ENCODE results near the gene ZNF532.
"Not testable (repeated sequence)": the region's sequence is repeated elsewhere in the genome, so short reads cannot be mapped to it uniquely, and the experiment has no call there.

ZNF532 gene

DNA sequence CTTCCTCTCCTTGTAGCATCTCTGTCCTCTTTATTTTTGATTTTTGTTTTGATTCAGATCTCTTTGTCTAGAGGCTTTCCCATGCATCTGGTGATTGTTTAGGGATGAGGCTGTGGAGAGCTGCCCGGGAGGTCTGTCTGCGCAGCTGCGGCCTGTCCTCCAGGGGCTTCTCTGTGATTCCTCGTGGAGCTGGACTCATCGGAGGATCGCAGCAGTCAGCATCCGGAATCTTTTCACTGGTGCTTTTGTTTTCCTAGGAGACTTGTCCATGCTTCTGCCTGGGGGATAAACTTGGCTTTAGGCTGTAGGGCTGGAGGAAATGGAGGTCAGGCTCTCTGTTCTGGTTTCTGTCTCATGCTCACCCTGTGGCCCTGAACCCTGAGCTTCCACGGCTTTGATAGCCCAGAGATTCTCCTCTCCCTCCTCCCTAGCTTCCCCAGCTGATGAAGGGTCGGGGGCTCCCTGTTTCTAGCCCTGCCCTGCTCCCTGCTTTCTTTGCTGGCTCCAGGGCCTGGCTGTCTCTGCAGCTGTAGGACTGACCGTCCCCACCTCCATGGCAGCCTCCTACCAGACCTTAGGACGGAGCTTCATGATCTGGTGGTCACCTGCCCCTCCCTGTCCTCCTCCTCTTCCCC lies 35.5 kb downstream of the ZNF532 start:
- no peak for DNase-seq (ENCODE audit: low spot score)

GRCh38 chr18:58901143-58901542 lies 36.5 kb downstream of the ZNF532 start:
- DNase-seq (ENCODE audit: low spot score): no peak

DNA sequence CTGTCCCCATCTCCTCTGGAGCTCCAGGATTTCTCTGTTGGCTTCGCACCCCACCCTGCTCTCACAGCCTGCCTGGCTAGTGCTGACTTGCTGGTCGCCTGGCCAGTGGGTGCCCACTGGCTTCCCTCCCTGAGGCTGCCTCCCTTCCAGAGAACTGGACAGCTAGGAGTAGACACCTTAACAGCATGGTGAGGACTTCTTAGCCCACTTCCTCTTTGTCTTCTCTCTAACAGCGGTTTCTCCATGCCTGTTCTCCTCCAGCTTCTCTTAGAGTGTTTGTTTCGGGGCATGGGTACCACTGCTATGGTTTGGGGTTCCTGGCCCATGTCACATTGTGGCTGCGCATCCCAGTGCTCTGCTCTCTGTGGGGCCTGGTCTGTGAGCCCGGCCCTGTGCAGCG lies 37.1 kb downstream of the ZNF532 start:
- no peak for DNase-seq (ENCODE audit: low spot score)

DNA sequence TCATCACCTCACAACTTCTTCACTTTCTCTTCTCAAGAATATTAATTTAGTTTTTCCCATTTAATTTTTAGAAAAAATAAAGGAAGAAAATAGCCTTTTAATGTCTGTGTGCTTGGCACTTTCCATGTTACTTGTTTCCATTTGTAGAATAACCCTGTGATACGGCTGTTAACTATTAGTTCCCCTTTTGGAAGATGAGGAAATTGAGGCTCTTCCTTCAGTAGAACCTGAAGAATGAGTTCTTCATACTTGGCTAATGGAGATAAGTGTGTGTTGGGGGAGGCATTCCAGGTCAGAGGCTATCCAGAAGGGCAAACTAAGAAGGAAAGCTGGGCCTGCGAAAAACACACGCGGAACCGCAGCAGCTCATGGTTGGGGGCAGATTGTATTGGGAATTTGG lies 38.3 kb downstream of the ZNF532 start:
- no peak for DNase-seq (ENCODE audit: low spot score)

DNA sequence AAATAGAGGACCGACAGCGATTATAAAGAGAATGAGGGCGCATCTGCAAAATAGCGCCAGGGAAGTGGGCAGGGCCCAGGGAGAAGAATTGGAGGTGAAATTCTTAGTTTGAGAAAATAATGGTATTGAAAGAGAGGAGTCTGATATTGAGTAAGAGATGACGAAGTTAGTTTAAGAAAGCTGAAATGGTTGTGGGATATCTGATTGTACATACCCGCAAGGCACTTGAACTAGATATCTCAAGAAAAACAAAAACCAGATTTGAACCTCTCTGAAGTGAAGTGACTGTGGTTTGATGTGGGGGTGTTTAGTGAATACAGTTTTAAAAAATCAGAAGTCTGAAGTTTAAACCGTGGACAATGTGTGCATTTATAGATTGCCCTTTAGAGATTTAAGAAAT lies 38.9 kb downstream of the ZNF532 start:
- DNase-seq (ENCODE audit: low spot score): no peak

DNA sequence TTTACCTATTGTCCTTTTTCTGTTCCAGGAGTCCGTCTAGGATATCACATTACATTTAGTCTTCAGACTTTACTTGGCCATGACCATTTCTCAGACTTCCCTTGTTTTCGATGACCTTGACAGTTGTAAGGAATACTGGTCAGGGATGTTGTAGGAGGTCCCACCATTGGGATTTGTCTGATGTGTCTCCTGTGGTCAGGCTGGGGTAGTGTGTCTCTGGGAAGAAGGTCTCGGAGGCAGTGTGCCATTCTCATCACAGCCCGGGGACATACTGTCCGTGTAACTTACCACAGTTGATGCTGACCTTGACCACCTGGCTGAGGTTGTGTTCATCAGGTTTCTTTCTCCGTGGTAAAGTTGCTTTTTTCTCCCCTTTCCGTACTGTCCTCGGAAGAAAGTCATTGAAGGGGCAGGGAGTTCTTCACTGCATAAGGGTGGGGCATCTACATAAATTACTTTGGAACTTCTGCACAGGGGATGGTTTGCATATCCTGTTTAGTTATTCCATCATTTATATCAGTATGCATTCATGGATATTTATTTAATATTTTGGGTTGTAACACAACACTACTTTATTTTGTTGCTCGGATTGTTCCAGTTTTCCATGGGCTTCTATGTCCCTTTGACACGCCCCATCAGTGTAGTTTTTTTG lies 41.2 kb downstream of the ZNF532 start:
- DNase-seq (ENCODE audit: low spot score): no peak

DNA sequence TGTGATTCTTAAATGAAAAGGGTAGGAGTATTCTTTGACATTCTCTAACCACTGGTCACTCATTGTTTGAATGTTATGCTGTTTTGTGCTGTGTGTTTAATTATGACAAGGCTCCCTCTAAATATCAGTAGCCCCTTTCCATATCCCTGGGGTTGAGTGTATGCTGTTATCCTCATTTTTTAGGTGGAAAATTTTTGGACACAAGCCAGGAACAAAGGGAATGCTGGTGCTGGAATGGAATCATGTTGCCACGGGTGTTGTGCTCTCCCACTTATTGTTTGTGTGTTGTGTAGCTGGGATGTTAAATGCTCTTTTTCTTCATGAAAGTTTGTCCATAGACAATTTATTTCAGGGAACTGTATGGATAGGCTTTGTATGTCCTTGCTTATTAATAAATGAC lies 43.3 kb downstream of the ZNF532 start:
- DNase-seq (ENCODE audit: low spot score): no peak

GRCh38 chr18:58909521-58909920 lies 44.8 kb downstream of the ZNF532 start:
- no peak for DNase-seq (ENCODE audit: low spot score)

- no peak for DNase-seq (ENCODE audit: low spot score)
Observed at GRCh38 chr18:58911241-58911640, 46.6 kb downstream of the ZNF532 start.

- no peak for DNase-seq (ENCODE audit: low spot score)
Observed at GRCh38 chr18:58911766-58912165, 47.1 kb downstream of the ZNF532 start.

- DNase-seq (ENCODE audit: low spot score): no peak
Observed at GRCh38 chr18:58915006-58915799, 50.5 kb downstream of the ZNF532 start.

DNA sequence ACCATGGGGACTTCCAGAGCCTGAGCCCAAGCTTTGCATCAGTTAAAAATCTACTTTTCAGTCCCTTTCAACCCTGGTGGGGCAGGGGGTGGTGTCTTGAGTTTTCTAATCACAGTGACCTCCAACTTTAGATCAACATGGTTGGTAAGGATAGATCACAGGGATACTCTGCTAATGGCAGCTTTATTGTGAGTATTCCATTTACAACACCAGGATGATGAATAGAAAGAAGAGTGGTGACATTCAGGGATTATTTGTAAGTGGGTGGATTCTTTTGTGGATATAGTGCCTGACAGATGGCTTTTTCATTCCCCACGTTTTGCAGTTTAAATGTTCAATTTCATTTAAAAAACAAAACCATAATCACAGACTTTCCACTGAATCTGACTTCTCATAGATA lies 51.3 kb downstream of the ZNF532 start:
- no peak for DNase-seq (ENCODE audit: low spot score)

- not testable (repeated sequence) for DNase-seq (ENCODE audit: low spot score)
Observed at GRCh38 chr18:58919934-58920333, 55.3 kb downstream of the ZNF532 start.

- DNase-seq (ENCODE audit: low spot score): no peak
Observed at GRCh38 chr18:58922995-58923394, 58.3 kb downstream of the ZNF532 start.

GRCh38 chr18:58924473-58924872 lies 59.8 kb downstream of the ZNF532 start:
- DNase-seq (ENCODE audit: low spot score): no peak

- no peak for DNase-seq (ENCODE audit: low spot score)
Observed at GRCh38 chr18:58927659-58928058, 63.0 kb downstream of the ZNF532 start.

DNA sequence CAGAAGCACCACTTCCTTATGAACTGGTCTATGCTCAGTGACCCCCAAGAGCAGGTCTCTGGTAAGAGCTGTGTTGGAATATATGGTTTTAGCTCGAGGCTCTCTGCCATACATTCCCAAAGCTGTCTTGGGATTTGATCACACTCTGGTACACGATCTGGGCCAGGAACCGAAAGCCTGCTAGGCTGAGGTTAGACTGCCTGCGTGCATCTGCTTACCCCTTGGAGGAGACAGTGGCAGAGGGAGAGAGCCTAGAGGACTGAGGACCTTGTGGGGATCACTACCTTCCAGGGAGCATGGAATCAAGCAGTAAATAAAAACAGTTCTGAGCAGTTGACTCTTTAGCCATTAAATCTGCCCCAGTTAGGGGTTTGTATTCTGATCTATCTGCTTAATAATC lies 63.7 kb downstream of the ZNF532 start:
- no peak for DNase-seq (ENCODE audit: low spot score)

DNA sequence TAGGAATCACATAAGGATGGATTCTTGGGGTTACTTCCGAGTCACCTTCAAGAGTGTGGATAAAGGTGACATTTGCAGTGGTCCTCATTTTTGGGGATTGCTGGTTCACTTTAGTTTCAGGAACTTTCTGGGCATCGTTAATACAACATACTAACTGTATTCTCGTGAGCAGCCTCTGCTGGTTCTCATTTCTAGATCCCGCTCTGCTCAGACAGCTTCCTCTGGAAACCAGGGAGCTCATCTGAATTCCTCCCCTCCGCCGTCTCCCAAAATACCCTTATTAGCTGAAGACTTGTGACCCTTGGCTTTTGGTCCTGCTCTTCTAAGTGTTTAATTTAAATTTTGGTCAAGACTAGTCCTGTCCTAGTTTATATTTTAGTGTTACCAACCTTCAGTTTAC lies 64.5 kb downstream of the ZNF532 start:
- DNase-seq (ENCODE audit: low spot score): no peak

DNA sequence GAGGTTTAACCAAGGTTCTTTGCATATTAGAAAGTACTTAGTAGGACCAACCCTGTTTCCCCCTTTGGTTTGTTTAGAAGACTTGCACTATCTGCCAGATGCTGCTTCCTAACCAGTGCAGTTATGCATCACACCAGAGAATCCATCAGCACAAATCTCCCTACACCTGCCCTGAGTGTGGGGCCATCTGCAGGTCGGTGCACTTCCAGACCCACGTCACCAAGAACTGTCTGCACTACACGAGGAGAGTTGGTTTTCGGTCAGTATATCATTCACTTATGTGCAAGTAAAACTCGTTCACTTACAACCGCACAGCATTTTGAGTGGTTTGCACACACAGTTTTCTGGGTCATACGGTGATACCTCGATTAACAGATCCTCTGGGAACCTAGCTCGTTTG lies 69.7 kb downstream of the ZNF532 start:
- no peak for DNase-seq (ENCODE audit: low spot score)

DNA sequence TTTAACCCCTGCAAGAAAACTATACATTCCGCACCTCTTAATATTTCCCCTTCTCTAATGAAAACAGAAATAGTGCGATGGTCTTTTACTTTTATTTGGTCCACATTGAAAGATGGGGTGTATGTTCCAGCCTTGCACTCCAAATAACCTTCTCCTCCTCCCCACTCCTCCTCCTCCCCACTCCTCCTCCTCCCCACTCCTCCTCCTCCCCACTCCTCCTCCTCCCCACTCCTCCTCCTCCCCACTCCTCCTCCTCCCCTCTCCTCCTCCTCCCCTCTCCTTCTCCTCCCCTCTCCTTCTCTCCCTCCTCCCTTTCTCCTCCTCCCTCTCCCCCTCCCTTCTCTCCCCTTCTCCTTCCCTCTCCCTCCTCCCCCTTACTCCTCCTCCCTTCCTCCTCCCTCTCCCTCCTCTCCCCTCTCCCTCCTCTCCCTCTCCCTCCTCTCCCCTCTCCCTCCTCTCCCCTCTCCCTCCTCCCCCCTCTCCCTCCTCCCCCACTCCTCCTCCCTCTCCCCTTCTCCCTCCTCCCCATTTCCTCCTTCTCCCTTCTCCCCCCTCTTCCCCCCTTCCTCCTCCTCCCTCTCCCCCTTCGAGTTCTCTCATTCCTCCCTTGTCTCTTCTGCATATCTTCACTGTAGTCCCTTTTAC lies 70.4 kb downstream of the ZNF532 start:
- no peak for DNase-seq (ENCODE audit: low spot score)

DNA sequence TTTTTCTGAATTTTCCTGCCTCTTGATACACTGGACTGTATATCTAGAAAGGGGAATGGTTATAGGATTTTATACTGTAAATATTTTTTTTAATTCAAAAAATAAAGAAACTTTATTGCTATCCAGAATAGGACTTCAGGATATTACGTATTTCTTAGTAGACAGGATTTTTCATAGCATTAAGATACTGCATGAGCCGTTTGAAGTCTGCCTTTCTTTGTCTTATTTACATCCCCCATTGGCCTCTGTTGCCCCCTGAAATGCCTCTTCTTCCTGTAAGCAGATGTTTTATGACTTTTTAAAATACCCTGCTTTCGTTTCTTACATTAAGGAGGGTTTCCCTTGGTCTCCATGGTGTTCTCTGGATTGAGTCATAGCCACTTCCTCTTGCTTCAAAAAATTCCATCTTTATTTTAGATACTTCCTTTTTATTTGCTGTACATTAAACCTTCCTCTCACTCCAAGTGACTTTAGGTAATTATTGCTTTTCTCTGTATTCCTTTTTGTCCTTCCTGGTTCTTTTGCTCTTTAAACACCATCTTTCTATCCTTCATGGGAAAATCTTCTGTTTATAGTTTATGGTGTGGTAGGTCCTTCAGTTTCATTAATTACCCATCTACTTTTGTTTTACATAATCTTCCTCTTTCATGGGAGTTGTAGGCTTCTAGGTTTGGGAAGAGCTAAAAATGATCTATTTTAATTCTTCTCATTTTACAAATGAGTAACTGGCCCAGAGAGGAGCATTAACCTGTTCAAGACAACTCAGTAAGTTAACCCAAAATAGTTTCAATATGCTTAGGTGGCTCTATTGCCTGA lies 72.6 kb downstream of the ZNF532 start:
- no peak for DNase-seq (ENCODE audit: low spot score)

- no peak for DNase-seq (ENCODE audit: low spot score)
Observed at GRCh38 chr18:58937887-58938267, 73.2 kb downstream of the ZNF532 start.

Measured in SW480 (cell line).